GM12801 (cell line): Measurements from ENCODE around the gene NBR1.
"Not testable (repeated sequence)": the region's sequence is repeated elsewhere in the genome, so short reads cannot be mapped to it uniquely, and the experiment has no call there.

Source experiments
- CTCF ChIP-seq: IDR thresholded peaks from one replicate; pipeline ENCODE4 v1.5.1; 2011; ENCODE audit warnings: control low read depth; ENCODE audit not compliant: insufficient read length; ENCODE audit errors: extremely low read depth

Gene NBR1

GRCh38 chr17:43220511-43221125 is 49.6 kb downstream of the NBR1 start:
- TF ChIP-seq CTCF, result no peak

GRCh38 chr17:43224146-43224705 is 53.2 kb downstream of the NBR1 start:
- no peak for TF ChIP-seq CTCF

GRCh38 chr17:43226393-43226792 is 55.4 kb downstream of the NBR1 start:
- TF ChIP-seq CTCF, result no peak

- not testable (repeated sequence) for TF ChIP-seq CTCF
These were observed 57.2 kb downstream of the NBR1 start, which contains the start of gene CCDC200 for GRCh38 chr17:43228020-43228782. TSS of gene CCDC200 (minus strand) at chr17:43228623. CDS start at chr17:43228554, 69 bp downstream.

- not testable (repeated sequence) for TF ChIP-seq CTCF
These were observed 62.9 kb downstream of the NBR1 start, which contains the start of gene RNU2-1 for GRCh38 chr17:43233877-43234276. TSS of gene RNU2-1 (minus strand) at chr17:43233977.
